ENCODE results near the gene KLHL36.

- no peak for TF ChIP-seq CTCF (IDR thresholded peaks at IDR 0.05; ENCODE audit: insufficient read depth, low read depth, low read length)
- TF ChIP-seq EZH2 (IDR thresholded peaks at IDR 0.05; ENCODE audit: insufficient read depth, low read length), result no peak
These were observed 44.4 kb upstream of the KLHL36 start for GRCh38 chr16:84603940-84604339.
